OCI-LY3 (cell line): ENCODE results near the gene ATXN7.

Experiments
- EZH2phosphoT487 ChIP-seq: fragments of 200-600 bp; shearing (Covaris generic); IDR thresholded peaks from 2 replicates; pipeline ENCODE4 v1.6.1; 2018; ENCODE audit warnings: antibody characterized with exemption, mixed run types, low read depth
- TF ChIP-seq, protein P1 (sequence below): fragments of 200-600, 300-600 bp; sonication (generic); IDR thresholded peaks from 2 replicates; pipeline ENCODE4 v1.5.1; 2014; ENCODE audit warnings: antibody characterized with exemption, low read length, low read depth

GRCh38 chr3:63931290-63931689 lies 67.6 kb downstream of the ATXN7 start:
- TF ChIP-seq, protein P1, sequence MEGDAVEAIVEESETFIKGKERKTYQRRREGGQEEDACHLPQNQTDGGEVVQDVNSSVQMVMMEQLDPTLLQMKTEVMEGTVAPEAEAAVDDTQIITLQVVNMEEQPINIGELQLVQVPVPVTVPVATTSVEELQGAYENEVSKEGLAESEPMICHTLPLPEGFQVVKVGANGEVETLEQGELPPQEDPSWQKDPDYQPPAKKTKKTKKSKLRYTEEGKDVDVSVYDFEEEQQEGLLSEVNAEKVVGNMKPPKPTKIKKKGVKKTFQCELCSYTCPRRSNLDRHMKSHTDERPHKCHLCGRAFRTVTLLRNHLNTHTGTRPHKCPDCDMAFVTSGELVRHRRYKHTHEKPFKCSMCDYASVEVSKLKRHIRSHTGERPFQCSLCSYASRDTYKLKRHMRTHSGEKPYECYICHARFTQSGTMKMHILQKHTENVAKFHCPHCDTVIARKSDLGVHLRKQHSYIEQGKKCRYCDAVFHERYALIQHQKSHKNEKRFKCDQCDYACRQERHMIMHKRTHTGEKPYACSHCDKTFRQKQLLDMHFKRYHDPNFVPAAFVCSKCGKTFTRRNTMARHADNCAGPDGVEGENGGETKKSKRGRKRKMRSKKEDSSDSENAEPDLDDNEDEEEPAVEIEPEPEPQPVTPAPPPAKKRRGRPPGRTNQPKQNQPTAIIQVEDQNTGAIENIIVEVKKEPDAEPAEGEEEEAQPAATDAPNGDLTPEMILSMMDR = no peak
- no peak for TF ChIP-seq EZH2phosphoT487
